Left lung (tissue), 10 donors: Measurements from ENCODE around the gene NPB. TPM values are rescaled to one million over a fixed set of nuclear protein-coding genes. Genes with fewer than 3 reads are reported as not detected.

Experiments used
- ATAC-seq: fragments of 200-7000 bp; cut with Tn5 transposase; one replicate; pipeline ENCODE4 v1.9.1; 2020; ENCODE audit warnings: moderate library complexity
- DNase-seq, 4 donors: peaks; one replicate each; pipeline ENCODE4 v3.0.0-alpha.2; 2013 to 2020
- H3K27ac ChIP-seq, 2 donors: fragments of 200-600 bp; sonication (generic) in 1 of 2; one replicate each; pipeline versions ENCODE4 v1.5.0 to v1.8.0; 2020 to 2021
- H3K27me3 ChIP-seq, 2 donors: fragments of 200-600 bp; sonication (generic) in 1 of 2; one replicate each; pipeline versions ENCODE4 v1.5.0 to v1.8.0; 2020 to 2021
- H3K36me3 ChIP-seq, 2 donors: fragments of 200-600 bp; sonication (generic) in 1 of 2; one replicate each; pipeline versions ENCODE4 v1.5.0 to v1.8.0; 2020 to 2021
- H3K4me1 ChIP-seq, 2 donors: fragments of 200-600 bp; one replicate each; pipeline ENCODE4 v1.8.0; 2021
- H3K4me3 ChIP-seq, 2 donors: fragments of 200-600 bp; sonication (generic) in 1 of 2; one replicate each; pipeline versions ENCODE4 v1.5.0 to v1.8.0; 2020 to 2021; ENCODE audit warnings: mild to moderate bottlenecking in 1 of 2
- H3K9me3 ChIP-seq, 2 donors: fragments of 200-600 bp; sonication (generic) in 1 of 2; one replicate each; pipeline versions ENCODE4 v1.5.0 to v1.8.0; 2020 to 2021
- intact Hi-C, 2 donors: fragments of 100-400 bp; cut with DNase I; formaldehyde crosslinking; loops; one replicate each; pipeline versions ENCODE4 v1.11.2 to v1.14.2; 2022
- polyA plus RNA-seq, 6 donors: library from polyadenylated mRNA; unstranded; fragments of 120-200 nt; gene quantifications; one replicate each; pipeline ENCODE4 v1.2.1, GENCODE V29; 2013; ENCODE audit not compliant: insufficient read length in 6 of 6
- total RNA-seq, 2 donors: library from RNA; stranded (reverse); fragmentation: NEBNext Ultra II Directional; extraction: Animal tissue kit (Norgen Biotek cat#: 25700); gene quantifications; one replicate each; pipeline ENCODE4 v1.2.1, GENCODE V29; 2021
- TF ChIP-seq, protein P1 (sequence below), 2 donors: fragments of 200-600 bp; sonication (generic) in 1 of 2; IDR thresholded peaks; one replicate each; pipeline versions ENCODE4 v1.5.0 to v1.8.0; 2021; ENCODE audit warnings: antibody characterized with exemption in 2 of 2
- donor health status: DM: no; HTN: yes; CAD: no.
- donor health status: DM: no; HTN: no; CAD: no.

The NPB gene
- total and polyA plus RNA-seq, 8 donors = 0.26 to 2.1 (median 1.3) TPM

DNA sequence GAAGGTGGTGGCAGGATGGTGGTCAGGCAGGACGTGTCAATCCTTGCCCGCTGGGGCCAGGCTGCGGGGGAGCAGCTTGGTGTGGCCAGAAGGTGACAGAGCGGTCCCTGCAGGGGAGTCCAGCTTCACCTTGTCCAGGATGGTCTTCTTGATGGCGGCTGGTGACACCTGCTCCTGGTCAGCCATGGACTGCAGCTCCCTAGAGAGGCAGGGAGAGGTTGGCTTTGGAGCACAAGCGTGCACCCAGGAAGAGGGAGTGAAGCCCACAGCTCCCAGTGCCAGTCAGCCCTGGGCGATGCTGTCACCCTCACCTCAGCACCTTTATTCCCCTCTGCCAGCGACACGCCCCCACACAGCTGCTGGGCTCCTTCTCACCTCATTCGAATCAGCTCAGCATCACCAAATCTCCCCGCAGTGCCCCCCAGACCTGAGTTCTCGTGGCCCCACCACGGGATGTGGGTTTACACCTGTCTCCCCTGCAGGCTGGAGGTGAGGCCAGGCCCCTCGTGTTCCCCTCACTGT lies 31.2 kb downstream of the NPB start:
- ATAC-seq = no peak
- intact Hi-C loops = no loop called here
- TF ChIP-seq, protein P1, sequence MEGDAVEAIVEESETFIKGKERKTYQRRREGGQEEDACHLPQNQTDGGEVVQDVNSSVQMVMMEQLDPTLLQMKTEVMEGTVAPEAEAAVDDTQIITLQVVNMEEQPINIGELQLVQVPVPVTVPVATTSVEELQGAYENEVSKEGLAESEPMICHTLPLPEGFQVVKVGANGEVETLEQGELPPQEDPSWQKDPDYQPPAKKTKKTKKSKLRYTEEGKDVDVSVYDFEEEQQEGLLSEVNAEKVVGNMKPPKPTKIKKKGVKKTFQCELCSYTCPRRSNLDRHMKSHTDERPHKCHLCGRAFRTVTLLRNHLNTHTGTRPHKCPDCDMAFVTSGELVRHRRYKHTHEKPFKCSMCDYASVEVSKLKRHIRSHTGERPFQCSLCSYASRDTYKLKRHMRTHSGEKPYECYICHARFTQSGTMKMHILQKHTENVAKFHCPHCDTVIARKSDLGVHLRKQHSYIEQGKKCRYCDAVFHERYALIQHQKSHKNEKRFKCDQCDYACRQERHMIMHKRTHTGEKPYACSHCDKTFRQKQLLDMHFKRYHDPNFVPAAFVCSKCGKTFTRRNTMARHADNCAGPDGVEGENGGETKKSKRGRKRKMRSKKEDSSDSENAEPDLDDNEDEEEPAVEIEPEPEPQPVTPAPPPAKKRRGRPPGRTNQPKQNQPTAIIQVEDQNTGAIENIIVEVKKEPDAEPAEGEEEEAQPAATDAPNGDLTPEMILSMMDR (IDR thresholded peaks at IDR 0.05) = no peak

DNA sequence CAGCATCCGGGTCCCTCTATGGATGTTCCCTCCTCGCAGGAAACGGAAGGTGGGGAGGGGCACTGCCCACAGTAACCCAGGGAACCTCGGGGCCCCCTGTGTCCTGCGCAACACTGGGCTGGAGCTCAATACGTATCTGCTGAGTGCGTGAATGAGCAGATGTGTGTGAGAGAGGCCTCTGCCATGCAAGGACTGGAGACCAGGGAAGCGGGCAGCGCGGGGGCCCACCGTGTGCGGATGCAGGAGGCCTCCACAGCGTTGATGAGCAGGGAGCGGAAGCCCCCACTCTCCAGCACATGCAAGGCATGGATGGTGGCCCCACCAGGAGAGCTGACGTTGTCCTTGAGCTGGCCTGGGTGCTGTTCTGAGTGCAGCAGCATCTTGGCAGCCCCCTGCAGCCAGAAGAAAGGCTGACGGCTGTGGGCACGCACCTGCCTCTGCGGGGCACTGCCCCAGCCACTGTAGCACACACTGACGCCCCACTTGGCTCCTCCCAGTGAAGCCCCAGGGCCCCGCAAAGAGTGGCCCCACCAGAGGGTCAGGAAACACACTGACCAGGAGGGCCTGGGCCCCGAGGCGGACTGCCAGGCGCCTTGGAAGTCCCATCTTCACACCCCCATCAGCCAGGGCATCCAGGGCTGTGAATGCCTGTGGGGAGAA lies 32.2 kb downstream of the NPB start:
- TF ChIP-seq, protein P1 (IDR thresholded peaks at IDR 0.05) = no peak
- DNase-seq = peak in 1 of 4 donors; percentile 70
- Histone ChIP-seq H3K27me3 (peaks cover 0 to 53% of the 10 kb centered on the region in 2 donors), H3K27ac (no peak overlapping the region), H3K9me3 (no peaks in the 10 kb centered on the region), H3K36me3 (peaks cover 0 to 7% of the 10 kb centered on the region in 2 donors), H3K4me1 (peaks cover 0 to 27% of the 10 kb centered on the region in 2 donors), H3K4me3 (no peak overlapping the region)
- intact Hi-C loops = no loop called here
- ATAC-seq = no peak

More for the DNA sequence above, 31.2 kb downstream of the NPB start:
- peaks cover 0 to 53% of the 10 kb centered on the region in 2 donors for H3K27me3 ChIP-seq
- DNase-seq = peak in 1 of 4 donors; percentile 75
- H3K27ac ChIP-seq = no peak overlapping the region
- no peak overlapping the region for H3K4me3 ChIP-seq
- H3K4me1 ChIP-seq = peaks cover 0 to 36% of the 10 kb centered on the region in 2 donors
- no peaks in the 10 kb centered on the region for H3K9me3 ChIP-seq
- peaks cover 0 to 7% of the 10 kb centered on the region in 2 donors for H3K36me3 ChIP-seq

DNA sequence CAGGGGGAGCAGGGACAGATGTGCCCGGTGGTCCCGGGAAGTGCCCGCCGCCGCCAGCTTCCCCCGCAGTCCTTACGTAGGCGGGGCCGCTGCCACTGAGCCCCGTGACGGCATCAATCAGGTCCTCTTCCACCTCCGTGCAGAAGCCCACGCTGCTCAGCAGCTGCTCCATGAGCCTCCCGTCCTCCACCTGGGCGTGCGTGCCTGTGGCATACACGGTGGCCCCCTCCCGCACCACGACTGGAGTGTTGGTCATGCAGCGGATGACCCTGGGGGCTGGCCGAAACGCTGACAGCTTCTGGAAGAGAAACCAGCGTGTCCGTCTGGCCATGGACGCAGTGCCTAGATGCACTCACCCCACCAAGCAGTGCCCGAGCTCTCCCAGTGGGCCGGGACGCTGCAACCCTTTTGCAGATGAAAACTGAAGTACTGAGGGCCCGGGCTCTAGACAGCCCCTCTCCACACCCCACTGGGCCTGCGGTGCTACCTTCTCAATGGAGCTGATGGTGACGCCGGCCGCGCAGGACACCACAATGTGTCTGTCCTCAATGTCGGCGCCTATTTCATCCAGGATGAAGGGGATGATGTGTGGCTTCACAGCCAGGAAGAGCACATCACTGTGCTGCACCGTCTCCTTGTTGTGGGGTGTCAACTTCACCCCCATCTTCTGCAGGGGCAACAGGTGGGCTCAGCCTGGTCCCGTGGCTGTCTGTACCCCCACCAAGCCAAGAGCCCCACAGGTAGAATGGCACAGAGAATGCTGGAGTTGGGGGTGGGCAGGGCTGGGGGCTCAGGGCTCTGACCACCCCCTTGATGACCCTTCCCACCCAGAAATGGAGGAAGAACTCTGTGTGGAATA lies 33.0 kb downstream of the NPB start:
- intact Hi-C loops = no loop called here
- Histone ChIP-seq H3K9me3 (no peaks in the 10 kb centered on the region), H3K27me3 (peaks cover 0 to 52% of the 10 kb centered on the region in 2 donors), H3K4me3 (no peak overlapping the region), H3K36me3 (peaks cover 0 to 7% of the 10 kb centered on the region in 2 donors), H3K27ac (no peak overlapping the region), H3K4me1 (peaks cover 0 to 27% of the 10 kb centered on the region in 2 donors)
- TF ChIP-seq, protein P1 (IDR thresholded peaks at IDR 0.05) = no peak
- DNase-seq (peak in 1 of 4 donors; percentile 75), ATAC-seq (no peak)

DNA sequence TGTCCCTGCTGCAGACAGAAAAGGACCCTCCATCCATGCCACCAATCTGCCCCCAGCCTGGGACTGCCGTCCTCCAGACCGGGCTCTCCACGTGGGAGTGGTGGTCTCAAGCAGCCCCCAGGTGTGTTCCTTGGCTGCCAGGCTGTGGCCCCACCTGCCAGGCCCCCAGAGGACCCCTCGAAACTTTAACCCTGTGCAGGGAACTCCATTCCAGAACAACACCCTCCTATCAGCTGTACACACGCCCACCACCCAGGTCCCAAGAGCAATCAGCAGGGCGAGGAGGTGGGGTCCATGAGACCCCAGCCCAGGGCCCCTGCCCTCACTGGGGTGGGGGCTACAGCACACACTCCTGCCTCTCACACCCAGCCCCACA lies 33.7 kb downstream of the NPB start:
- intact Hi-C loops = no loop called here
- Histone ChIP-seq H3K36me3 (peaks cover 0 to 7% of the 10 kb centered on the region in 2 donors), H3K27me3 (peaks cover 0 to 52% of the 10 kb centered on the region in 2 donors), H3K4me1 (peaks cover 0 to 27% of the 10 kb centered on the region in 2 donors), H3K27ac (no peak overlapping the region), H3K9me3 (no peaks in the 10 kb centered on the region), H3K4me3 (peak overlapping the region in 1 of 2 donors; percentile 62)
- ATAC-seq (no peak), DNase-seq (no peak)
- TF ChIP-seq, protein P1 (IDR thresholded peaks at IDR 0.05) = no peak

DNA sequence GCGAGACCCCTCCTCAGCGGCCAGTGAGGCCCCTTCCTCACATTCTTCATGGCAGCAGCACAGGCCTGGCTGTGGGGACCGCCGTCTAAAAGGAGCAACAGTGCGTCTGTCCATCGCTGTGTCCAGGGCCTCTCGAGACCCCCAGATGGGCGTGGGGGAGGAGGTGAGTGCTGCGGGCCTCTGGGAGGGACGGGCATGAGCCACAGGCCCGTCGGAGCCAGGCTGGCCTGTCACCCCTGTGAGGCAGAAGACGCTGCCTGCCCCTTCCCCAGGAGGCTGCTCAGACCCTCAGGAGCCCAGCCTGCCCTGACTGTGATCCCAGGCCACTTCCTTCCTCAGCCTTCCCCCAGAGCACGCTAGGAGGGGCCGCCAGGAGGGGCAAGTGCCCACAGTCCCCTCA lies 37.2 kb downstream of the NPB start:
- intact Hi-C loops = no loop called here
- H3K4me1 ChIP-seq = peaks cover 0 to 23% of the 10 kb centered on the region in 2 donors
- peaks cover 0 to 7% of the 10 kb centered on the region in 2 donors for H3K36me3 ChIP-seq
- TF ChIP-seq, protein P1 (IDR thresholded peaks at IDR 0.05) = no peak
- H3K4me3 ChIP-seq = no peak overlapping the region
- H3K9me3 ChIP-seq = no peaks in the 10 kb centered on the region
- H3K27ac ChIP-seq = no peak overlapping the region
- DNase-seq (no peak), ATAC-seq (no peak)
- H3K27me3 ChIP-seq = peaks cover 0 to 66% of the 10 kb centered on the region in 2 donors
